ENCODE data around the gene IKZF4.

DNA sequence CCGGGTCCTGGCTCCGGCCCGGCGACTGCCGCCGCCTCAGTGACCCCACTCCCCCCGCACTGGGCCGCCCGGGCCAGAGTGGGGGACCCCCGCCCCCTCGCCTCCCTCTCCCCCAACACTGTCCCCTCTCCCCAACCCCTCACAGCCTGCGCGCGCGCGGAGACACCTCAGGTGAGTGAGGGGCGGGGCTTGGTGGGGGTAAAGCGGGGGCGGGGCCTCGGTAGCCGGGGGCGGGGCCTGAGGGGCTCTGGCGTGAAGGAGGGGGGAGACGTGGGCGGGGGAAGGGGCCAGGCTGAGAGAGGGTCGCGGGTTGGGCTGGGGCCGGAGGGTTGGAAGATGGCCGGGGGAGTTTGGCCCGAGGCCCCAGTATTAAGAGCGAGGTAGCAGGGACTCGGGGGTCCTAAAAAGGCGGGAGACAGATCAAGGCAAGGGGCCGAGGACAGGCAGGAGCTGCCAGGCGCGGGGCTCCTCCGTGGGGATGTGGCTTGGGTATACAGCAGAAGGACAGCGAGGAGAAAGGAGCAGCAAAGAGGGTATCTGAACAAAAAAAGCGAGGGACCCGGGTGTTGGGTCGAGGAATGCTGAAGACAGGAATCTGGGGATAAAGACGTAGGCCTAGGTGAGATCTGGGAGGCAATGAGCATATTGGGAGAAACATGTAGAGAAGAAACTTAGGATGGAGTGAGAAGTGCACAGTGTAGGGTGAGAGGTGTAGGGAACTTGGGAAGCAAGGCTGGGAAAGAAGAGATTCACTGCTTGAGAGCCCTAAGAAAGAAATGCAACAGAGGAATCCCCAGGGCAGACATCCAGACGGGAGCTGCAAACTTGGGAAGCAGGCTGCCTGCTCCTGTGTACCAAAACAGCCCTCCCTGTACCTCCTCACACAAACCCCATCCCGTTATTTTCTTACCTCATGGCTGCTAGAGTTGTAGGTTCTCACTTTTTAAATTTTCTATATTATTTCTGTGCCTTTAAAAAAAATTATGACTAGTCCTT, 13.0 kb upstream of the IKZF4 start:
- TF ChIP-seq, protein P1, sequence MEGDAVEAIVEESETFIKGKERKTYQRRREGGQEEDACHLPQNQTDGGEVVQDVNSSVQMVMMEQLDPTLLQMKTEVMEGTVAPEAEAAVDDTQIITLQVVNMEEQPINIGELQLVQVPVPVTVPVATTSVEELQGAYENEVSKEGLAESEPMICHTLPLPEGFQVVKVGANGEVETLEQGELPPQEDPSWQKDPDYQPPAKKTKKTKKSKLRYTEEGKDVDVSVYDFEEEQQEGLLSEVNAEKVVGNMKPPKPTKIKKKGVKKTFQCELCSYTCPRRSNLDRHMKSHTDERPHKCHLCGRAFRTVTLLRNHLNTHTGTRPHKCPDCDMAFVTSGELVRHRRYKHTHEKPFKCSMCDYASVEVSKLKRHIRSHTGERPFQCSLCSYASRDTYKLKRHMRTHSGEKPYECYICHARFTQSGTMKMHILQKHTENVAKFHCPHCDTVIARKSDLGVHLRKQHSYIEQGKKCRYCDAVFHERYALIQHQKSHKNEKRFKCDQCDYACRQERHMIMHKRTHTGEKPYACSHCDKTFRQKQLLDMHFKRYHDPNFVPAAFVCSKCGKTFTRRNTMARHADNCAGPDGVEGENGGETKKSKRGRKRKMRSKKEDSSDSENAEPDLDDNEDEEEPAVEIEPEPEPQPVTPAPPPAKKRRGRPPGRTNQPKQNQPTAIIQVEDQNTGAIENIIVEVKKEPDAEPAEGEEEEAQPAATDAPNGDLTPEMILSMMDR (conservative IDR thresholded peaks at IDR 0.05; ENCODE audit: low read depth, low read length): no peak
- no peak for TF ChIP-seq EZH2 (IDR thresholded peaks at IDR 0.05; ENCODE audit: low read length, unreplicated experiment)
- no peak for TF ChIP-seq EZH2phosphoT487 (IDR thresholded peaks at IDR 0.05; ENCODE audit: borderline replicate concordance, low read length)

All from PC-3 (cell line).